Memory B cell (primary cell): ENCODE measurements around the gene LGALS7B.
"Not testable (repeated sequence)": the region's sequence is repeated elsewhere in the genome, so short reads cannot be mapped to it uniquely, and the experiment has no call there.

ENCODE experiments used
- ATAC-seq: fragments of 150-1000 bp; cut with Tn5 transposase; 2 replicates; pipeline ENCODE4 v1.10.0; 2021; ENCODE audit warnings: low read depth, mild to moderate bottlenecking, moderate library complexity
- DNase-seq, 2 donors: peaks; one replicate each; pipeline ENCODE4 v3.0.0; 2022; ENCODE audit warnings: low spot score in 2 of 2
- H3K27ac Mint-ChIP-seq: one replicate; pipeline ENCODE4 v1.8.0; 2022; ENCODE audit warnings: mild to moderate bottlenecking, moderate library complexity, mixed read lengths
- H3K27me3 Mint-ChIP-seq: one replicate; pipeline ENCODE4 v1.8.0; 2022; ENCODE audit warnings: mixed read lengths
- H3K36me3 Mint-ChIP-seq: one replicate; pipeline ENCODE4 v1.8.0; 2022; ENCODE audit warnings: mild to moderate bottlenecking, mixed read lengths
- H3K4me1 Mint-ChIP-seq: one replicate; pipeline ENCODE4 v1.8.0; 2022; ENCODE audit warnings: mixed read lengths
- H3K4me3 Mint-ChIP-seq: one replicate; pipeline ENCODE4 v1.8.0; 2022; ENCODE audit warnings: mild to moderate bottlenecking, moderate library complexity, mixed read lengths
- H3K9me3 Mint-ChIP-seq: one replicate; pipeline ENCODE4 v1.8.0; 2022; ENCODE audit warnings: mixed read lengths

LGALS7B gene

GRCh38 chr19:38781058-38781457, 7.9 kb upstream of the LGALS7B start:
- H3K27ac Mint-ChIP-seq = no peak overlapping the region

DNA sequence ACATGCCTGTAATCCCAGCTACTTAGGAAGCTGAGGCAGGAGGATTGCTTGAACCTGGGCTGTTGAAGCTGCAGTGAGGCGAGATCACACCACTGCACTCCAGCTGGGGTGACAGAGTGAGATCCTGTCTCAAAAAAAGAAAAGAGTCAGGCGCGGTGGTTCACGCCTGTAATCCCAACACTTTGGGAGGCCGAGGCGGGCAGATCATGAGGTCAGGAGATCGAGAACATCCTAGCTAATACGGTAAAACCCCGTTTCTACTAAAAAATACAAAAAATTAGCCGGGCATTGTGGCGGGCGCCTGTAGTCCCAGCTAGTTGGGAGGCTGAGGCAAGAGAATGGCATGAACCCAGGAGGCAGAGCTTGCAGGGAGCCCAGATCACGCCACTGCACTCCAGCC, 6.8 kb upstream of the LGALS7B start:
- H3K9me3 Mint-ChIP-seq, H3K4me3 Mint-ChIP-seq, H3K27me3 Mint-ChIP-seq, H3K4me1 Mint-ChIP-seq, H3K27ac Mint-ChIP-seq, DNase-seq, H3K36me3 Mint-ChIP-seq, ATAC-seq: not testable (repeated sequence)

More at GRCh38 chr19:38781058-38781457, 7.9 kb upstream of the LGALS7B start:
- no peaks in the 10 kb centered on the region for H3K9me3 Mint-ChIP-seq
- H3K4me1 Mint-ChIP-seq = no peaks in the 10 kb centered on the region
- peaks cover 4% of the 10 kb centered on the region for H3K27me3 Mint-ChIP-seq
- H3K4me3 Mint-ChIP-seq = no peak overlapping the region
- no peaks in the 10 kb centered on the region for H3K36me3 Mint-ChIP-seq
- ATAC-seq = no peak
- DNase-seq = no peak

DNA sequence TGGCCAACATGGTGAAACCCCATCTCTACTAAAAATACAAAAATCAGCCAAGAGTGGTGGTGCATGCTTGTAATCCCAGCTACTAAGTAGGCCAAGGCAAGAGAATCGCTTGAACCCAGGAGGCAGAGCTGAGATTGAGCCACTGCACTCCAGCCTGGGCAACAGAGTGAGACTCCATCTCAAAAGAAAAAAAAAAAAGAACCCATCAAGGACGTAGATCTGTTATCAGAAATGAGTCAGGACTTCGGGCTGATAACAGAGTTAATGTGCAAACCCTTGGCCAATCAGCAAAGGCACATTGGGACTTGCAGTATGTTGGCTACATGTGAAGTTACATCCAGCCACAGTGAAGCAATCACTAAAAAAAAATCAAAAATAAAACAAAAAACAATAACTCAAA, 4.8 kb upstream of the LGALS7B start:
- H3K27ac Mint-ChIP-seq = no peak overlapping the region
- DNase-seq (no peak), ATAC-seq (no peak)
- H3K36me3 Mint-ChIP-seq = no peaks in the 10 kb centered on the region
- H3K27me3 Mint-ChIP-seq = no peaks in the 10 kb centered on the region
- no peaks in the 10 kb centered on the region for H3K4me1 Mint-ChIP-seq
- H3K9me3 Mint-ChIP-seq = no peaks in the 10 kb centered on the region
- no peak overlapping the region for H3K4me3 Mint-ChIP-seq

DNA sequence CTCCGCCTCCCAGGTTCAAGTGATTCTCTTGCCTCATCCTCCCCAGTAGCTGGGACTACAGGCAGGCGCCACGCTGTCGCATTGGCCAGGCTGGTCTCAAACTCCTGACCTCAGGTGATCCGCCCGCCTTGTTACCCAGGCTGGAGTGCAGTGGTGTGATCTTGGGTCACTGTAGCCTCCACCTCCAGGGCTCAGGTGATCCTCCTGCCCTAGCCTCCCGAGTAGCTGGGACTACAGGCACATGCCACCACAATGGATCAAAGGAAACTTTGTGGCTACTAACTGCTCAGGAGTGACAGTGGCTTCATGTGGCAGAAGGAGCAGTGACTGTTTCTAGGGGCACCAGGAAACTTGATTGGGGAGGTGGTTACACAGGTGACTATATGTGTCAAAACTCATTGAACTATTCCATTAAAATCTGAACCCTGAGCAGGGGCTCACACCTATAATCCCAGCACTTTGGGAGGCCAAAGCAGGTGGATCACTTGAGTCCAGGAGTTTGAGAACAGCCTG, 3.8 kb upstream of the LGALS7B start:
- Mint-ChIP-seq H3K4me1 (no peaks in the 10 kb centered on the region), H3K36me3 (no peaks in the 10 kb centered on the region), H3K9me3 (no peaks in the 10 kb centered on the region), H3K27me3 (no peaks in the 10 kb centered on the region), H3K27ac (no peak overlapping the region), H3K4me3 (no peak overlapping the region)
- no peak for ATAC-seq
- DNase-seq = no peak

DNA sequence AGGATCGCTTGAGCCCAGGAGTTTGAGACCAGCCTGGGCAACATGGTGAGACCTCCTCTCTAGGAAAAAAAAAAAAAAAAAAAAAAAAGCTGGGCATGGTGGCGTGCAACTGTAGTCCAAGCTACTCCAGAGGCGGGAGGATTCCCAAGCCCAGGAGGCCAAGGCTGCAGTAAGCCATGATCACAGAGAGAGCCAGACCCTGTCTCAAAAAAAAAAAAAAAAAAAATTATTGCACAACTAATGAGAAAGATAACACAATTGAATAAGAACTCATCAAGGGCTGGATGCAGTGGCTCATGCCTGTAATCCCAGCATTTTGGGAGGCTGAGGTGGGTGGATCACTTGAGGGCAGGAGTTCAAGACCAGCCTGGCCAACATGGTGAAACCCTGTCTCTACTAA, 2.9 kb upstream of the LGALS7B start:
- H3K36me3 Mint-ChIP-seq, H3K4me1 Mint-ChIP-seq, DNase-seq, H3K27ac Mint-ChIP-seq, H3K27me3 Mint-ChIP-seq, ATAC-seq, H3K9me3 Mint-ChIP-seq, H3K4me3 Mint-ChIP-seq: not testable (repeated sequence)

DNA sequence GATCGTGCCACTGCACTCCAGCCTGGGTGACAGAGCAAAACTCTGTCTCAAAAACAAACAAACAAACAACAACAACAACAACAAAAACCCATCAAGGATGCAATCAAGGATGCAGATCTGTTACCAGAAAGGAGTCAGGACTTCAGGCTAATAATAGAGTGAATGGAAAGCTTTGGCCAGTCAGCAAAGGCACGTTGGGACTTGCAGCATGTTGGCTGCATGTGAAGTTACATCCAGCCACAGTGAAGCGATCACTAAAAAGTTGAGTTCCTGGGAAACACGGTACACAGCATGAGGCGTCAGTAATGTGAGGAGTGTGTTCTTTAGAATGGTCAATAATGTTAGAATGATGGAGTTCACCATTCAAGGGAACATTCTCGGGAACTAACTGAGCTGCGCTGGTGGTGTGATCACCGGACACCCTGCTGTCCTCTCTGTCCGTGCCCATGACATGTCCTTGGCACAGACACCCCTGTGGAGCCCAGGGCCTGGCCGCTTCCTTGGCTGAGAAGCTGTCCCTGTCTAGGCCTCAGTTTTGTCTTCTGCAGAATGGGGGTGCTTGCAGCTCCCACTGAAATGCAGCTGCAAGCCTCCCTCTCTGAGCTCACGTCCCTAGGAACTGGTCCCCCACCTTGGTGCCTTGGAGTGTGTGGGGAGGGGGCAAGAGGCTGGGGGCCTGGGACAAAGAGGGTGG, 2.3 kb upstream of the LGALS7B start:
- Mint-ChIP-seq H3K27ac (no peak overlapping the region), H3K4me3 (no peak overlapping the region), H3K36me3 (no peaks in the 10 kb centered on the region)

DNA sequence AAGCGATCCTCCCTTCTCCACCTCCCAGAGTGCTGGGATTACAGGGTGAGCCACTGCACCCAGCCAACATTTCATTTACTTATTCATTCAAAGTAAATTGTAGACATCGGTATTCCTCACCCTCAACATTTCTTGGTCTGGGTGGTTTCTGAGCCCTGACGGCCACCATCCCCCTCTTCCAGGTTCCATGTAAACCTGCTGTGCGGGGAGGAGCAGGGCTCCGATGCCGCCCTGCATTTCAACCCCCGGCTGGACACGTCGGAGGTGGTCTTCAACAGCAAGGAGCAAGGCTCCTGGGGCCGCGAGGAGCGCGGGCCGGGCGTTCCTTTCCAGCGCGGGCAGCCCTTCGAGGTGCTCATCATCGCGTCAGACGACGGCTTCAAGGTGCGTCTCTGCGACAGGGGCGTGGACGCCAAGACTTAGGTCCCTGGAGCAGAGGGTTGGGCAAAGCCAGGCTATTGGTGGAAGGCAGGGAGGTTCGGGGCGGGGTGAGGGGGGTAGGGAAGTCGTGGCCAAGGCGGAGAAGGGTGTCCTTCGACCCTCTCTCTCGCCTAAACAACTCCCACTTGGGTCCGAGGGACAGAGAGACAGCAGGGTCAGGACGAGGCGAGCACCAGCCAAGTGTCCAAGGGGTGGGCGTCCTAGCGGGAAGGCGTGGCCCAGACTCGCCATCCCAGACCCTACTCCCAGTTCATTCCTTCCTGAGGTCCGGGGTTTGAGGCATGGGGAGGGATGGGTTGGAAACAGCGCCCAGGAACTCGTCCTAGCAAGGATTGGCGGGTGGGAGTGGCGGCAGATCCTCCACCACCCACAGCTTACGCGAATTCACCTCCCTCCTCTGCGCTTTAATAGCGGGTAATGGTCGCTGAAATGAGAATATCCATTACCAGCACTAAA, 1.8 kb downstream of the LGALS7B start:
- H3K4me3 Mint-ChIP-seq, H3K27me3 Mint-ChIP-seq, DNase-seq, ATAC-seq, H3K9me3 Mint-ChIP-seq, H3K4me1 Mint-ChIP-seq, H3K27ac Mint-ChIP-seq, H3K36me3 Mint-ChIP-seq: not testable (repeated sequence)

More for the DNA sequence above, 2.3 kb upstream of the LGALS7B start:
- Mint-ChIP-seq H3K27me3 (no peaks in the 10 kb centered on the region), H3K9me3 (no peaks in the 10 kb centered on the region), H3K4me1 (no peaks in the 10 kb centered on the region)
- DNase-seq = no peak
- no peak for ATAC-seq

DNA sequence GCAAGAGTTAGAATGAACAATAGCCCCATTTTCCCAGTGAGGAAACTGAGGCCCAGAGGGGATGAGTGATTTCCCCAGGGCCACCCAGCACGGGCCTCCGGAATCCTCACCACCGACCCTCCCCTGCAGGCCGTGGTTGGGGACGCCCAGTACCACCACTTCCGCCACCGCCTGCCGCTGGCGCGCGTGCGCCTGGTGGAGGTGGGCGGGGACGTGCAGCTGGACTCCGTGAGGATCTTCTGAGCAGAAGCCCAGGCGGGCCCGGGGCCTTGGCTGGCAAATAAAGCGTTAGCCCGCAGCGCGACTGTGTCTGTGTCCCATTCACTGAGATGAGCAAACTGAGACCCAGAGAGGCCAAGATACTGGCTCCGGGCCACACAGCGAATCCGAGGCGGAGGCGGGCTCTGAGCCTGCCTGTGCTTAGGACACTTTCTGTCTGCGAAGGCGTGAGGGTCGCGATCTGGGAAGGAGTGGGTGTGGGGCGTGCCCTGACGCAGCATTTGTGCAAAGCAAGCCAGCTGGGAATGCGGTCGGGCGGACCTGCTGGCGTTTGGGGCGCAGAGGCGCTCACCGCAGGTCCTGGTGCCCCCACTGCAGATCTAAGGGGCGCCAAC, 2.6 kb downstream of the LGALS7B start:
- not testable (repeated sequence) for H3K9me3 Mint-ChIP-seq, H3K4me3 Mint-ChIP-seq, H3K4me1 Mint-ChIP-seq, H3K36me3 Mint-ChIP-seq, DNase-seq, H3K27ac Mint-ChIP-seq, H3K27me3 Mint-ChIP-seq
- peak; percentile 88 for ATAC-seq

- no peaks in the 10 kb centered on the region for H3K27me3 Mint-ChIP-seq
- DNase-seq (peak; percentile 31 to 52), ATAC-seq (peak; percentile 57)
- no peaks in the 10 kb centered on the region for H3K36me3 Mint-ChIP-seq
- peak overlapping the region; percentile 71 for H3K4me3 Mint-ChIP-seq
- no peaks in the 10 kb centered on the region for H3K9me3 Mint-ChIP-seq
- H3K27ac Mint-ChIP-seq = no peak overlapping the region
- H3K4me1 Mint-ChIP-seq = no peaks in the 10 kb centered on the region
Measured at GRCh38 chr19:38792250-38793111, 3.5 kb downstream of the LGALS7B start.

- H3K36me3 Mint-ChIP-seq = no peaks in the 10 kb centered on the region
- DNase-seq = no peak
- no peaks in the 10 kb centered on the region for H3K27me3 Mint-ChIP-seq
- no peaks in the 10 kb centered on the region for H3K4me1 Mint-ChIP-seq
- no peak for ATAC-seq
- no peak overlapping the region for H3K27ac Mint-ChIP-seq
- peak overlapping the region; percentile 71 for H3K4me3 Mint-ChIP-seq
- no peaks in the 10 kb centered on the region for H3K9me3 Mint-ChIP-seq
Measured at GRCh38 chr19:38793177-38793576, 4.2 kb downstream of the LGALS7B start.

- no peaks in the 10 kb centered on the region for H3K9me3 Mint-ChIP-seq
- H3K27me3 Mint-ChIP-seq = no peaks in the 10 kb centered on the region
- ATAC-seq (no peak), DNase-seq (no peak)
- H3K27ac Mint-ChIP-seq = no peak overlapping the region
- H3K4me3 Mint-ChIP-seq = peak overlapping the region; percentile 71
- no peaks in the 10 kb centered on the region for H3K36me3 Mint-ChIP-seq
- H3K4me1 Mint-ChIP-seq = no peaks in the 10 kb centered on the region
Measured at GRCh38 chr19:38793671-38794070, 4.7 kb downstream of the LGALS7B start.

DNA sequence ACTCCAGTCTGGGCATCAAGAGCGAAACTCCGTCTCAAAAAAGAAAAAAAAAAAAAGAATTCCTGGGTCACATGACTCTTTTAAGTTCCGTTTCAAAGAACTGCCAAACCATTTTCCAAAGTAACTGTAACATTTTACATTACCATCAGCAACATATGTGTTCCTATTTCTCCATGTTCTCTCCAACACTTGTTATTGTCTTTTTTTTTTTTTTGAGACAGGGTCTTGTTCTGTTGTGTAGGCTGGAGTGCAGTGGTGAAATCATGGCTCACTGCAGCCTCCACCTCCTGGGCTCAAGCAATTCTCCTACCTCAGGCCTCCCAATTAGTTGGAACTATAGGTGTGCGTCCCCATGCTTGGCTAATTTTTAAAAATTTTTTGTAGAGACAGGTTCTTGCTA, 6.5 kb downstream of the LGALS7B start:
- DNase-seq = no peak
- peaks cover 2% of the 10 kb centered on the region for H3K36me3 Mint-ChIP-seq
- ATAC-seq = no peak
- no peaks in the 10 kb centered on the region for H3K9me3 Mint-ChIP-seq
- no peaks in the 10 kb centered on the region for H3K4me1 Mint-ChIP-seq
- no peak overlapping the region for H3K4me3 Mint-ChIP-seq
- H3K27me3 Mint-ChIP-seq = no peaks in the 10 kb centered on the region
- no peak overlapping the region for H3K27ac Mint-ChIP-seq

- Mint-ChIP-seq H3K4me3 (no peak overlapping the region), H3K27ac (no peak overlapping the region), H3K27me3 (no peaks in the 10 kb centered on the region), H3K9me3 (no peaks in the 10 kb centered on the region), H3K36me3 (peaks cover 2% of the 10 kb centered on the region), H3K4me1 (no peaks in the 10 kb centered on the region)
- no peak for ATAC-seq
- DNase-seq = no peak
Measured at GRCh38 chr19:38796154-38796553, 7.2 kb downstream of the LGALS7B start.
